Endometrial microvascular endothelial cells (primary cell): ENCODE data around the gene SAYSD1. TPM values are rescaled to one million over a fixed set of nuclear protein-coding genes. Genes with fewer than 3 reads are reported as not detected.
"Not testable (repeated sequence)": the region's sequence is repeated elsewhere in the genome, so short reads cannot be mapped to it uniquely, and the experiment has no call there.

Experiments
- in situ Hi-C: cut with HindIII; loops from 2 replicates; pipeline ENCODE4 v1.10.0; 2017; ENCODE audit warnings: low sequenced_read_pairs, low pct_unique_long_range_greater_than_20kb; ENCODE audit errors: inconsistent ontology term
- total RNA-seq: library from RNA; depleted of rRNA; stranded (reverse); fragments of >200 nt; gene quantifications from one replicate; pipeline ENCODE4 v1.2.3, GENCODE V29; 2015; ENCODE audit errors: inconsistent ontology term

SAYSD1 gene, protein sequence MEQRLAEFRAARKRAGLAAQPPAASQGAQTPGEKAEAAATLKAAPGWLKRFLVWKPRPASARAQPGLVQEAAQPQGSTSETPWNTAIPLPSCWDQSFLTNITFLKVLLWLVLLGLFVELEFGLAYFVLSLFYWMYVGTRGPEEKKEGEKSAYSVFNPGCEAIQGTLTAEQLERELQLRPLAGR
- 17.8 TPM for total RNA-seq

DNA sequence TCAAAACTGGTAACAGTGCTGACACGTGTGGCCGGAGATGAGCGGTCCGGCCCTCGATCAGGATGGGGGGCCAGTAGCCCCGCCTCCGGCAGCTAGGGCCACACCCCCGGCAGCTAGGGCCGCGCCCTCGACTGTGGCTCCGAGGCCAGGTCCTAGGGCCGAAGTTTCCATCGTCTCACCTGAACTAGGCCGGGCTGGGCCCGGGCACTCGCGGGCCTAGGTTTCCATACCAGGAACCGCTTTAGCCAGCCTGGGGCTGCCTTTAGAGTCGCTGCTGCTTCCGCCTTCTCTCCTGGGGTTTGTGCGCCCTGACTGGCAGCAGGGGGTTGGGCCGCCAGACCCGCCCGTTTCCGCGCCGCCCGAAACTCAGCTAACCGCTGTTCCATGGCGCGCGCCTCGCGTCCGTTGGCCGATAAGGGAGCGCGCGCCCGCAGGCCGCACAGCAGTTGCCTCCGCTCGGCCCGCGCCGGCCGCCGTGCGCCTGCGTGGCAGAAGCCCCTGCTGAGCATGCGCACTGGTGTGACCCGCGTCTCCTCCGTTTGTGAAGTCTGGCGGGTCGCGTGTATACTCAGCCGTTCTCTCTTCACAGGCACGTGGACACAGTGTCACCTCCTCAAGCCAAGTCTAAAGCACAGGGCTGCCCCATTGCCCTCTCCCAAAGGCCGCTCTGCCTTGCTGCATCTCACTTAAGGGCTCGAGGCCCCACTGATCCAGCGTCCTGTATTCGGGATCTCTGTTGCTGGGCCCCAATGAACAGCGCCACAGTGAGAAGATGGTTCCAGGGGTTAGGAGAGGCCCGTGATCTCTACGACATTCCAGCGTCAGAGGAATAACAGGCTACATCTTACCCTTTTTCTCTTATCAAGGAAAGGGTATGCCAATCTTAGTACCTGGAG, at the start of gene SAYSD1:
Gene SAYSD1, minus strand, starts transcription at position 483 of the 896 bp plus-strand sequence. Its CDS starts 97 bp downstream, at position 386.
- in situ Hi-C loops, result no loop called here

DNA sequence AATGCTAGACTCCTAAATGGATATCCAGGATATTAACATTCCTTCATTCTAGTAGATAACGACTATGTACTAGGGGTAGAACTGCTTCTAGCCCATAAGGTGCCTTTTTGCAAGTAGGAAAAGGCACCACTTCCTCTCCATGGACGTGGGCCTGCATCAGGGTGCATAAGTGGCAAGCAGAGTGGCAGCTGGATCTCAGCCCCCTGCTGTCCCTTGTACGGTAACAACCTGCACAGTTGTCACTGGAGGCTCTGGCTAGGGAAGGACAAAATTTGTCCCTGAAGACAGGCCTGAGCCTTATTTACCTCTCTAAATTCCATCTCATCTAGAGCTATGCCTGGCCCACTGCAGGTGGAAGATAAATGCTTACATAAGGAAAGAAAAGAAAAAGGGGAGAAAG, 42.5 kb upstream of the SAYSD1 start:
- in situ Hi-C loops, result no loop called here

DNA sequence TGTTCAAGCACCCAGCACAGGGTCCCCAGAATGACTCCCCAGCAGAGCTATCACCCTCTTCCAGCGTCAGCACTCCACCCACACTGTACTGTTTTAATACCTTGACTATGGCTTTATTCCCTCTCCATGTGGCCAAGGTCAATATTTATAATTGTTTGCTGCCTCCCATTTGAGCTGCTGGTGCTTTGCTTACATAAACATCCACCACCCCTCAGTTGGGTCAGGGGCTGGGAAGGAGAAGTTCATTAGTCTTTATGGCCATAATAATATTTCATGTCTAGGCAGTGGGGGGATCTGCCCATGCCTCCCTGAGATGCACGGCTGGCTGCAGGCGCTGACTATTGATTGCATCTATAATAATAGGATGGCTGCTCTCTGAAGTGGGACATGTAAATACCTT, 41.8 kb upstream of the SAYSD1 start:
- in situ Hi-C loops, result no loop called here

DNA sequence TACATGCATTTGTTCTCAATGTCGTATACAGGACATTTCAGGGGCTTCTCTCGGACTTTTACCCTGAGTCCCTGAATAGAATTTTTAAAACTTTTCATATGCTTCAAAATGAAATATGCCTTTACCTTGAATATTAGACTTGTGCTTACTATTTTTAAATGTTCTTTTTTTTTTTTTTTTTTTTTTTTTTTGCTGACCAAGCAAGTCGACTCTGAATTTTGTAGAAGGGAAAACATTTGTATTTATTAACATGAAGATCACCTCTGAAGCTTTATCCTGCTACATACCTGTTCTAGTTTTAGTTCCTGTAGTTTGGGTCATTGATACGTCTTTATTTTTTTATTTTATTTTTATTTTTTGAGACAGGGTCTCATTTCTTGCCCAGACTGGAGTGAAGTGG, 39.7 kb upstream of the SAYSD1 start:
- in situ Hi-C loops, result no loop called here

DNA sequence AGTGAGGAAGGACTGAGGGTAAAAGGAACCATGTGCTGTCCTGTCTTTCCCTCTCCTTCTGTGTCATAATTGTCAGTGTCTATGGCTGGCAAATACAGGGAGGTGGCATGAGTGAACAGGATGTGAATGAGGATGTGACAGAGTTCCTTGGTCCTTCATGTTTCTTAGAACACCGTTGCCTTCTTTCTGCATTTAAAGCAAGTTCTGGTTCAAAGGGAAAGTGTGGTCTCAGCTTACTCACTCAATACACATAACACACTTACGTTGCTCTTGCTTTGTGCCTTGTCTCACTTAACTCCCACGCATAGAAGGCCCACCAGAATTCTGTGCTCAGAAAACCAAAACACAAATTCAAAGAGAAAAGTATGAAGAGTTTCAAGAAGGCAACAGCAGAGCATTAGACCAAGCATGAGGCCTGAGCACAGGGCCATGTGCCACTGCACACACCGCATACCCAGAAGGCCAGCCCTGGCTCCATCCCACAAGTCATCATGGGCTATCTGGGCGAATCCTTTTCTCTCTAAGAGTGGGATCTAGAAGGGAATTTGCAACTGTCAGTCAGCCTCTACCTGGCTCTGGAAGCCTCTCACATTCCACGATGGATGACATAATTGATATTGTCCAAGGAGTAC, 38.9 kb upstream of the SAYSD1 start:
- in situ Hi-C loops, result no loop called here

DNA sequence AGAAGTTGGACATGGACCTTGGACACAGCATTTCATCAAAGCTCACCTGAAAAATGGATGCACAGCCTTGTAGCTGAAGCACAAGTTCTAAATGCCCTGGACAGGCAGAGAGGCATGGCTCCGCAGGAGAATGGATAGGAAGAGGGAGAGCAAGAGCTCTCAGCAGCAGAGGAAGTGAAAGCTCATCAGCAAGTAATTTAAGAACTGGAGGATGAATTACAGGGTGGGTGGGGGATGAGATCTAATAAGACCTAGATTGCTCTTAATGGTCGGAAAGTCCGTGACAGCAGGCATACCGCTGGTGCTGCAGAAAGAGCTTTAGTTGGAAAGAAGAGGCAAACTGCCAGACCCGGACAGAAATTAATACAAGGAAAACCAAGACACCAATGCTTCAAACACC, 37.3 kb upstream of the SAYSD1 start:
- in situ Hi-C loops, result no loop called here

DNA sequence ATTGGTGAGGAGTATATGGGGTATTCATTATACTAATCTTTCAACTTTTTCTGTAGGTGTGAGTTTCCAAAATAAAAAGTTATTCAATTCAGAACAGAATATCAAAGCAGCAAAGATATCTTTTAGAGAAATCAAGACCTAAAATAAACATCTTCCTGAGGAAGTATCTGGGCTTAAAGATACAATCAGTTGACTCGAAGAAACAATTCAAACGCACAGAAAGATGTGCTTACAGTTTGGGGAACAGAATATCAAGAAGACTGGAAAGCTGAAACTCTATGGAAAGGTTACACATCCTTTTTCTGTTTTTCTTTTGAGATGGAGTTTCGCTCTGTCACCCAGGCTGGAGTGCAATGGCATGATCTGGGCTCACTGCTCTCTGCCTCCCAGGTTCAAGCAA, 36.2 kb upstream of the SAYSD1 start:
- in situ Hi-C loops, result no loop called here

DNA sequence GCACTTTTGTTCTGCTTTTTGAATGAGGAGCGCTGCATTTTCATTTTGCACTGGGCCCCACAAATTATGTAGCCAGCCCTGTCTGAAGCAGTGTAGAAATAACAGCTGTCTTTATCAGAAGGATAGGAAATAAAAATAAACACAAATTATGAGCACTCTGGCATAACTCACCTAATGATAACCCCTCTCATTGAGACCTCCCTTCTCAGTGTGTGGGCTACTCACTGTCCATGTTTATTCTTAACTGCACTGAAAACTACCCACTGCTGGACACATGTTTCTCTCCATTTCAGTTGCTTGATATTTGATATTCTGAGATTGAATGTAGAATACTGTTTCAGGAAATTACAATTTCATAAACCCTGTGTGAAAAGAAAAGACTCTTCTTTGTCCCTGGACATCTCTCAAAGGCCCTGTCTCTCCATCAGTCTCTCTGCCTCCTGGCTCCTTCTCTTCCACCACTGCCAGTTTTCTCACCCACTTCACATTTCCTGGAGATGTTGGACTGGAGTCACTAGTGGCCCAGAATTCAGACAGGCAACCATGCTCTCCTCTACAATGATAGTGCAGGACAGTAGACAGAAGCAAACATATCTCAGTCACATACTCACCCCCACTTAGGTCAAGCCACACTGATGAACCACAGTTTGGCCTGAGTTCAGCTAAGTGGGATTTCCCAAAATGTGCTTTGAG, 29.6 kb upstream of the SAYSD1 start:
- in situ Hi-C loops, result no loop called here

DNA sequence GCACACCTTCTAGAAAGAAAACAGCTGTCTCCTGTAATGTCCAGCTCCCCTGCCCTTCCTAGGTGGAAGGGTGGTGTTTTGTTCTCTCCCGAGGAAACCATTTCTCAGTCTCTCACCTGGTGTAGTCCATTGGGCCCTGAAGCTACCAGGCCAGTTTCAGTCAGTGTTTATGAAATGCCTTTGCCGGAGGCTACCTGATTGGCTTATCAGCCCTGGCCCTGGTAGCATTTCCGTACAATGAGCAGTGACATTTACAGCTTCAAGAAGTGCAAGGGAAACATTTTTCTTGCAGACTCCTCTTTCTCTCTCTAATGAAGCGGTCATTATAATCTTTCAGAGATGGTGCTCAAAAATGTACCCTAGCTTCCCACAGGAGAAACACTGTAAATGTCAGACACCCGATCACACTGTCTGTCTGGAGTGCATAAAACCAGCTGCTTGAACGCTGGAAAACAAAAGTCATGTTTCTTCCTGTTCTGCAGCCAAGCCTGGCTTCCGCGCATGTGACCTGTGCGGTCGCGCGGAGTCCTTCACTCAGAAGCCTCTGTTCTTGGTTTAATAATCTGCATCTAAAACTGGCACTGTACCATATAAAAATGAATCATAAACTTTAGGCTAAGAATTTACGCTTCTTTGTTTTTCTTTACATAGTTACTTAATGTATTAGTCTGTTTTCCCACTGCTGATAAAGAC, 28.4 kb upstream of the SAYSD1 start:
- in situ Hi-C loops, result no loop called here

DNA sequence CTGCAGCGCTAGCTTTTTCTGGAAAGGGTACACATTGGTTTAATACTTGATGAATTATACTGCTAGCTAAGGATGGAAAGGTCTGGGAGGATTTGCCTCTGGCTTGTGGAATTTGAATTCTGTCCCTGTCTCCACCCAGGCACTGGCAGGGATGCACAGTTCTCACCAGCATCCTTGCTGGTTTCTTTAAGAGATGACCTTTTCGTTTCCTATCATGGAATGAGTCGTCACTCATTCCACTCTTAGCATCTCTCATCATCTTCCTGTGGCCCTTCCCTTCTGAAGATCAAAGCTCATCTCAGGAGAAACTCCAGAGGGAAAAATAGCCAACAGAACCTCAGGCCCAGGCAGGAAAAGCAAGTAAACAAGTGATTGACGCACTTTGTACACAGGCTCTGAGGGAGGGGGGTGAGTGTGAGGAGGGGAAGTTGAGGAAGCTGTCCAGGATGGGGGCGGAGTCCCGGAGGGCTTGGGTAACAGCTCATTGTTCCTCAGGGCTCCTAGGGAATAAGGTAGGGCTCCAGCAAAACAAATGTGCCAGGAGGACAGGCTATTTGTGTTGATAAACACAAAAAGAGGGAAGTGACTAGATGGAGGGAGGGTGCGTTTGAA, 25.7 kb upstream of the SAYSD1 start:
- in situ Hi-C loops, result no loop called here

DNA sequence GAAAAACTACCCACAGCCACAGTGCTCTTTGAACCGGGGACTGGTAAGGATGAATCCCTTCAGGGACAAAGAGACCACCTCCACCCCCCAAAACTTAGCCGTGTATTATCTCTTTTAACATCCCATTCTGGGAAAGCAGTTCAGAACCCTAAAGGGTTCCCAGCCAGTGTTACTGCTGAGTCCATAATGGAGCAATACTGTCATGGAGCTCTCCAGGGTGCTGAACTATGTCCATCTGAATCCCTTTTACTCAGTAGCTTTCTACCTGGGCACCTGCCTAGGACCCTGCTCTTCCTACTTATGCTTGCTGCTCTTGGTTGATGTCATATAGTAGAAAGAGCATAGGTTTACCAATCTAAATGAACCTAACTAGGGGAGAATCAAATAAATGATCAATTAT, 22.3 kb upstream of the SAYSD1 start:
- in situ Hi-C loops, result no loop called here

DNA sequence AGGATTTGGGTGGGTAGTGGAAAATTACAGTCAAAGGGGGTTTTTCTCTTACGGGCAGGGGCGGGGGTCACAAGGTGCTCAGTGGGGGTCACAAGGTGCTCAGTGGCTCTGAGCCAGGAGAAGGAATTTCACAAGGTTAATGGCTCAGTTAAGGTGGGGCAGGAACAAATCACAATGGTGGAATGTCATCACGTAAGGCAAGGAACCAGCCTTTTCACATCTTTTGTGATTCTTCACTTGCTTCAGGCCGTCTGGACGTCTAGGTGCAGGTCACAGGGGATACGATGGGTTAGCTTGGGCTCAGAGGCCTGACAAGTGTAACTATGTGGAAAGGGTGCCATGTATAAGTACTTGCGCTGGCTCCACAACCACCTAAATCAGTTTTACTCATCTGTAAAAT, 21.2 kb upstream of the SAYSD1 start:
- in situ Hi-C loops, result not testable (repeated sequence)

DNA sequence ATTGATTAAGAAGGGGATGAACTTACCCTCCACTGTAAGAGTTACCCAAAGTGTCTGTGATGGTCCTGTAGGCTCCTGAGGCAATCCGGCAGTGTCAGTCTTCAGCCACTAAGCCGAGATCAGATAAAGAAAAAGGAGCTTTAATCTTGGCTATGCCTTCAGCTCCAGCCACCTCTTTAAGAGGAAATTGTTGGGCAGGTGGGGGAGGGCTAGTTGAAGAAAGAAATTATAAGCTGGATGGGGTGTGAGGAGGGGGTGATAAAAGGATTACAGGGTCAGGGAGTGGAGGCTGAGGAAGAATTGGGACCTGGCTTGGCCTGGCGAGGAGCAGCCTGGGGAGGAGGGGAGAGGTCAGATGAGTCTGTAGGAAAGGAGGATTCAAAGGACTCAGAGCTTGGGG, 19.8 kb upstream of the SAYSD1 start:
- in situ Hi-C loops, result not testable (repeated sequence)

DNA sequence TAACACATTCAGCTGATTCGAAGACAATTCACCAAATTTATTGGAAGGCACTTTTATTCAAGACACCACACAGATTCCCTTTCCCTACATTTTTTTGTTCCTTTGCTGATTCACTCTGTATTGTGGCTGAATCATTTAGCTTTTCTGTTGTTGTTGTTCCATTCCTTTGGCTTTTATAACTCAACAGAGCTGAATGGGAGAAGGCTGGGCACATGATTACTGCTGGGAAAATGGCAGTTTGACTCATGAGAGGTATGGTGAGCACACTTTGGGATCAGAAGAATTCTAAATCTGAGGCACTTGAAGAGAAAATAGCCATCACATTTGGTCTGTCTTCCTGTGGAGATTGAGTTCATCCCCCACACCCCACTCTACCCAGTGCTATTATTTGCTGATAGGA, 15.7 kb upstream of the SAYSD1 start:
- in situ Hi-C loops, result no loop called here

DNA sequence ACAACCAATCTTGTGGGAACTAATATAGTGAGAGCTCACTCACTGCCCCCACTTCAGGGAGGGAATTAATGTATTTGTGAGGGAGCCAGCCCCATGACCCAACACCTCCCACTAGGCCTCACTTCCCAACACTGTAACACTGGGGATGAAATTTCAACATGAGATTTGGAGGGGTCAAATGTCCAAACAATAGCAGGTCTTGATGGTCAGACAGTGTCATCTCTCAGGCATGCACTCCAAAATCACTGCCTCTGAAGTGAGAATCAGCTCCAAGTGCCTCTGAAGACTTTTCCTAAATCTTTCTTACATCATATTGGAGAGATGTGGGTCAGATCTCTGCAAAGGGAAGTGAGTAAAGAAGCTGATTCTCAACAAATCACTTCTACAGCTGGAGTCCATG, 13.8 kb upstream of the SAYSD1 start:
- in situ Hi-C loops, result no loop called here

DNA sequence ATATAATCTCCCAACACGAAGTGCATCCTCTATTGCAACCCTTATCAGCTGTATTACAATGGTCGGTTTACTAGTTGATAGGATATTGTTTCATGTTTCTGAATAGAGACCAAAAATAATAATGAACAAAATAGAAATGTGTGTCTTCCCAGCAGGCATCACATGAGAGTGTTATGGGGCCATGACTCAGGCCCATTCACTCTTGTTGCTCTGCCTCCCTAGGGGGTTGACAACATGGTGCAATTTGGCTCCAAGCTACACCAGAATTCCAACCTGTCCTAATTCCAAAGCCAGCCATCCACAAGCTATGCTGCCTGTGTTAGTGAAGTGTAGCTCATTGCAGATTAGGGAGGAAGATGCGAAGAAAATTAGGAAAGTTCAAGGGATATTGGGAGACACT, 13.1 kb upstream of the SAYSD1 start:
- in situ Hi-C loops, result no loop called here

DNA sequence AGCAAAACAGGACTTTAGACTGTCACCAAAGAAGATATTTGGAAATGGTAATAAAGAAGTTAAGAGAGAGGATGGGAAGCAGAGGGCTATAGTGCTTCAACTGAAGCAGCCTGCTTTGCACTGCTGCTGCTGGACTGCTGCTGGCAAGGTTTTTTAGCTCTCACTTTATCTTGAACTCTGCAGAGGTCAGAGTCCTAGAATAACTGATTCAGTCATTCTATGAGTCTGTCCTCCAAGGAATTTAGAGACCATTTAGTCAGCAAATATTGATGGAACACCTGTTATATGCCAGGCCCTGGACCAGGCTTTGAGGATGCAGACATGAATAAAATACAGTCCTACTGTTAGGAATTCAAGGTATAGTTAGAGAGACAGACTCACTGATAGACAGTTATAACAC, 9.1 kb upstream of the SAYSD1 start:
- in situ Hi-C loops, result no loop called here

DNA sequence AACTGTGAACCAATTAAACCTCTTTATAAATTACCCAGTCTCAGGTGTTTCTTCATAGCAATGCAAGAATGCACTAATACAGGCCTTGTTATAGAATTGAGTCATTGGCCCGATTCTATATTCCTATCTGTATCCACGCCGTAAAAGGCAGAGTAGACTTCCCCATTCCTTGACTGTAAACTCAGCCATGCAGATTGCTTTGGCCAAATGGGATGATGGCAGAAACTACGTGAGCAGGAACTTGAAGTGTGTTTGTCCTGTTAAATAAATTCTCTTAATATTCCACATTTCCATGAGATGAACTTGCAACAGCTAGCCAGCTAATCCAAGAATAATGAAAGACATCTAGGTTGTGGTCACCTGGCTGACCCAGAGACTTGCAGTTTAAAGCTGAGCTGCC, 3.9 kb upstream of the SAYSD1 start:
- in situ Hi-C loops, result no loop called here

DNA sequence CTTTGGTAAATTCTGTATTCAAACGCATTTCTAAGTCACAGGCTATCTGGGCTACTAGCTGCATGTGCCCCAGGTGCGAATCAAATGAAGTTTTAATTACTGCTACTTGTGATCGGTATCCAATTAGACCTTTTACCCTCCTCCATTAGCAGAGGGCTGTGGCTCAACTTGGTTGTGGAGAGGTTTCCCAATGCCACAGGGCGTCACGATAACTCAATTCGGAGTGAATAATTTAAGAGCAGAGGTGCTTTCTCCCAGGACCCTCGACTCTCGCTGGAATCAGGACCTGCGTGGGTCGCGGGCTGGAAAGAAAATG, 640 bp downstream of the SAYSD1 start:
- in situ Hi-C loops, result no loop called here
